HEK293T (cell line): Measurements from ENCODE around the gene SLCO4A1.

Experiments used
- CTCF ChIA-PET: fragments of 350-600 bp; formaldehyde crosslinking; extraction: SDS; loops from one replicate; lab custom pipeline; 2021; ENCODE audit warnings: antibody characterized with exemption, inconsistent platforms; lab: Yijun Ruan, JAX
- POLR2A ChIA-PET: fragments of 350-600 bp; formaldehyde crosslinking; extraction: SDS; loops from one replicate; lab custom pipeline; 2020; ENCODE audit warnings: antibody characterized with exemption, inconsistent platforms; lab: Yijun Ruan, JAX
- DNase-seq: peaks from one replicate; pipeline ENCODE4 v3.0.0; 2012; ENCODE audit warnings: mixed read lengths; ENCODE audit errors: extremely low spot score
- ARNT ChIP-seq: fragments of 450-650 bp; IDR thresholded peaks from 2 replicates; pipeline ENCODE4 v1.6.1; 2017; ENCODE audit warnings: mild to moderate bottlenecking
- BHLHE40 ChIP-seq: fragments of 450-650 bp; IDR thresholded peaks from 2 replicates; pipeline ENCODE4 v1.6.1; 2016; ENCODE audit warnings: mild to moderate bottlenecking, moderate library complexity, borderline replicate concordance
- CTBP1 ChIP-seq: fragments of 450-650 bp; IDR thresholded peaks from 2 replicates; pipeline ENCODE4 v1.6.1; 2016; ENCODE audit warnings: borderline replicate concordance
- ELF4 ChIP-seq: fragments of 450-650 bp; IDR thresholded peaks from 2 replicates; pipeline ENCODE4 v1.6.1; 2017; ENCODE audit warnings: antibody characterized with exemption
- FOXA1 ChIP-seq: fragments of 450-650 bp; IDR thresholded peaks from 2 replicates; pipeline ENCODE4 v1.6.1; 2016; ENCODE audit warnings: mild to moderate bottlenecking
- FOXK2 ChIP-seq: fragments of 450-650 bp; IDR thresholded peaks from 2 replicates; pipeline ENCODE4 v1.6.1; 2016; ENCODE audit warnings: mild to moderate bottlenecking
- FOXM1 ChIP-seq: fragments of 450-650 bp; IDR thresholded peaks from 2 replicates; pipeline ENCODE4 v1.6.1; 2017; ENCODE audit warnings: mild to moderate bottlenecking, borderline replicate concordance
- HDGF ChIP-seq: fragments of 450-650 bp; IDR thresholded peaks from 2 replicates; pipeline ENCODE4 v1.6.1; 2017; ENCODE audit warnings: antibody characterized with exemption, borderline replicate concordance
- L3MBTL2 ChIP-seq: fragments of 450-650 bp; conservative IDR thresholded peaks from 2 replicates; pipeline ENCODE4 v1.6.1; 2016; ENCODE audit warnings: mild to moderate bottlenecking
- LEF1 ChIP-seq: fragments of 450-650 bp; IDR thresholded peaks from 2 replicates; pipeline ENCODE4 v1.6.1; 2017; ENCODE audit warnings: mild to moderate bottlenecking, borderline replicate concordance
- NFRKB ChIP-seq: fragments of 450-650 bp; IDR thresholded peaks from 2 replicates; pipeline ENCODE4 v1.6.1; 2016; ENCODE audit warnings: mild to moderate bottlenecking, moderate library complexity
- SP1 ChIP-seq: fragments of 450-650 bp; IDR thresholded peaks from 2 replicates; pipeline ENCODE4 v1.6.1; 2017
- SUZ12 ChIP-seq: fragments of 450-650 bp; IDR thresholded peaks from 2 replicates; pipeline ENCODE4 v1.6.1; 2016; ENCODE audit warnings: mild to moderate bottlenecking
- TARDBP ChIP-seq: fragments of 450-650 bp; IDR thresholded peaks from 2 replicates; pipeline ENCODE4 v1.6.1; 2016
- ZNF384 ChIP-seq: fragments of 450-650 bp; IDR thresholded peaks from 2 replicates; pipeline ENCODE4 v1.6.1; 2016
- TF ChIP-seq, protein P1 (sequence below): fragments of 450-650 bp; IDR thresholded peaks from 2 replicates; pipeline ENCODE4 v1.6.1; 2016

Gene SLCO4A1

DNA sequence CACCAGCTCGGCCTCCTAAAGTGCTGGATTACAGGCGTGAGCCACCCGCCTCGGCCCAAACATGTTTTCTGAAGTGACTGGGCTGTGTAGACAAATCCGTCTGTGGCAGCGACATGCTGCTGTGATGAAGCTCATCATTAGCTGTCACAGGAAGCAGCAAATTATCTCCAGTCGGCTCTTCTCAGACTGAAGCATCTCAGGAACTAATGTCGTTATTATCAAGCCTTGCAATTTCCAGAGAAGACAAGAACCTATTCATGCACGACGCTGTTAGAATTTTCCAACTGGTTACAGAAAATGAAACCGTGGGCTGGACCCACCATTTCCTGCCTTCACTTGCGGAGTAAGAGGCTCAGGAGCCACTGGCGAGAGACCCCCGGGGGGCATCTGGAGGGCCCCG, 49.2 kb downstream of the SLCO4A1 start:
- TF ChIP-seq HDGF, result no peak
- TF ChIP-seq SUZ12, result no peak
- TF ChIP-seq, protein P1, sequence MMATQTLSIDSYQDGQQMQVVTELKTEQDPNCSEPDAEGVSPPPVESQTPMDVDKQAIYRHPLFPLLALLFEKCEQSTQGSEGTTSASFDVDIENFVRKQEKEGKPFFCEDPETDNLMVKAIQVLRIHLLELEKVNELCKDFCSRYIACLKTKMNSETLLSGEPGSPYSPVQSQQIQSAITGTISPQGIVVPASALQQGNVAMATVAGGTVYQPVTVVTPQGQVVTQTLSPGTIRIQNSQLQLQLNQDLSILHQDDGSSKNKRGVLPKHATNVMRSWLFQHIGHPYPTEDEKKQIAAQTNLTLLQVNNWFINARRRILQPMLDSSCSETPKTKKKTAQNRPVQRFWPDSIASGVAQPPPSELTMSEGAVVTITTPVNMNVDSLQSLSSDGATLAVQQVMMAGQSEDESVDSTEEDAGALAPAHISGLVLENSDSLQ, result no peak
- no peak for TF ChIP-seq L3MBTL2
- CTCF ChIA-PET, result no interaction called here
- POLR2A ChIA-PET, result no interaction called here
- no peak for DNase-seq

DNA sequence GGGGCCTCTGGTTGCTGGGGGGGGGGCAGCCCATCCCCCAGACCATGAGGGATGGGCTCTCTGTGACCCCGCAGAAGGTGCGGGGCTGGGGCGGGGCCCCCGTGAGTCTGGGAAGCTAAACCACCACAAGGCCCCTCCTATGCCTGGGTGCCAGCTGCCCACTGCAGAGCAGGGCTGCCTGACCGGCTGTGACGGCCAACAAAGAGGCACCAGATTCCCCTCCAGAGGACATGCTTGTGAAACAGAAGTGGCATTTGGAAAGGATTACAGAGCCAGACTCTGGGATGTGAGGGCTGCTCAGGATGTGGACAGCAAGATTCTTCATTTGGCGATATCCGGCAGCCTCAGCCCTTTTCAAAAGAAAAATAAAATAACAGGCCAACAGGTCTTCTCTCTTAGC, 49.9 kb downstream of the SLCO4A1 start:
- CTCF ChIA-PET, result no interaction called here

DNA sequence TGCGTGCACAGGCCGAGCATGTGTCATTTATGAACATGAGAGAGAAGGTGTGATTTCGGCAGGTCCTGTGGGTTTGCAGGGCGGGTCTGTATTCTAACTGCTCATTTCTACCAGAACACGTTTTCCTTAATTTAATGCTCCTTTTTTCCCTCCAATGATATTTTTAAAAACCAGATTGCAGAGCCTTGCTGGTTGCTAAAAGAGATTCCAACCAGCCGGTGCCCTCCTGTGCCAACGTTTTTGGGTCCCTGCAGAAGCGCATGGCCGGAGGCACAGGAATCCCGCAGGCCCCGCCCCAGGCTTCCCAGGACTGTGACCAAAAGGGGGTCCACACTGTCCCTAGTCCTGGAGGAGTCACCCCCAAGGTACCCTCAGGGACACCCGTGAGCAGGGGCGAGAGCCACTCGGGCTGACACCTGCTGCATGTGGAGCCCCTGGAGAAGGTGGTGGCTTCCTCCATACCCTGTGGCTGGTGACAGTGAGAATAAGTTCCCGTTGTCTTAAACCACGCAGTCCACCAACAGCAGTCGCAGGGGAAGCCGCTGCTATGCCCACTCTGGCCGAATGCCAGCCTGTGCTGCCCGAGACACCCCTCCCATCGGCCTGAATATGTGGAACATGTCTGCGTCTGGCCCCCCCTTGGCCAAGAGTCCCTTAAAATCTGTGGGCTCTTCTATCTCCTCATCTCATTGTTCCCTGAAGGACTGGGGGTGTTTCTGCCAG, 50.7 kb downstream of the SLCO4A1 start:
- ChIA-PET CTCF (no interaction called here), POLR2A (no interaction called here)
- no peak for TF ChIP-seq SUZ12
- TF ChIP-seq HDGF, result no peak
- TF ChIP-seq SP1, result no peak
- TF ChIP-seq ZNF384, result no peak
- TF ChIP-seq, protein P1, result no peak
- no peak for TF ChIP-seq FOXK2
- no peak for TF ChIP-seq FOXM1
- TF ChIP-seq LEF1, result no peak
- no peak for TF ChIP-seq NFRKB
- no peak for TF ChIP-seq TARDBP
- no peak for TF ChIP-seq ARNT
- TF ChIP-seq BHLHE40, result no peak
- TF ChIP-seq FOXA1, result no peak
- no peak for TF ChIP-seq ELF4
- TF ChIP-seq CTBP1, result no peak
- TF ChIP-seq L3MBTL2, result no peak
- DNase-seq, result no peak

More for the DNA sequence above, 49.9 kb downstream of the SLCO4A1 start:
- DNase-seq, result no peak
- TF ChIP-seq FOXM1 (no peak), SP1 (no peak), LEF1 (no peak), CTBP1 (no peak), FOXA1 (no peak), L3MBTL2 (no peak), ELF4 (no peak), ARNT (no peak), SUZ12 (no peak)
- POLR2A ChIA-PET, result no interaction called here

DNA sequence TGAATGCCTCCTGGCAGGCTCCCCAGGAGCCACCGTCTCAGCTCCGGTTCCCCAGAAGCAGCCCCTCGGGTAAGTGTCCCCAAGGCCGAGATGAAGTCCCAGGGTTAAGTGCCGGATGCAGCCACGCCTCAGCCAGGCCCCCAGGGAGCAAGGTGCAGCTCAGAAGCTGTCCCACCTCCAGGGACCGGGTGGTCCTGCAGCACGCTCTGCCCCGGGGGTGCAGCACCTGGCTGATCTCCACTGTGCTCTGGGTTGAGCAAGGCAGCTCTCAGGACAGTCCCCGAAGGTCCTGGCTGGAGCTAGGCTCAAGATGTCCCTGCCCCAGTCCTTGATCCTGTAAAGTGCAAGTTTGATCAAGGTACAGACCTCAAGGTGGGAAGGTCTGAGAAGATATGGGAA, 51.2 kb downstream of the SLCO4A1 start:
- no peak for DNase-seq
- POLR2A ChIA-PET, result interaction anchor here (1.5 kb wide), 1 partner anchor 103 kb away, joined by 4 read pairs; the partner anchor contains the start of gene MRGBP
- TF ChIP-seq HDGF (no peak), FOXA1 (no peak), FOXK2 (no peak), L3MBTL2 (no peak), NFRKB (no peak), CTBP1 (no peak), ELF4 (no peak), SP1 (no peak), ZNF384 (no peak), ARNT (no peak)
- TF ChIP-seq, protein P1, result no peak
- CTCF ChIA-PET, result no interaction called here

DNA sequence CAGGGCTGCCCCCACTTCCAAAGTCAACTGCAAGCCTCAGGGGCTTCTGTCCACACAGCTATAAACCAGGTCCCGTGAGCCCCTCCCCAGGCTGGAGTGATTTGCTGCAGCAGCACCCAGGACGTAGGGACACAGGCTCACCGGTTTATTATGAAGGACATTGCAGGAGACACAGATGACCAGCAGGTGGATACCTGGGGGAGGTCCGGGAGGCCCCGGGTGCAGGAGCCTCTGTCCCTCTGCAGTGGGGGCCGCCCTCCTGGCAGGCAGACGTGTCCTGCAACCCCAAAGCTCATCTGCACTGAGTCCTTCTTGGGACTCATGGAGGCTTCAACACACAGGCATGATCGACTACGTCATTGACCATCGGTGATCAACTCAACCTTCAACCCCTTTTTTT, 51.8 kb downstream of the SLCO4A1 start:
- TF ChIP-seq ZNF384 (no peak), FOXK2 (no peak), CTBP1 (no peak), HDGF (no peak), L3MBTL2 (no peak), ELF4 (no peak), SP1 (no peak), BHLHE40 (no peak), TARDBP (no peak), SUZ12 (no peak), LEF1 (no peak)
- TF ChIP-seq, protein P1, result no peak
- ChIA-PET POLR2A (interaction anchor here (1.5 kb wide), 1 partner anchor 102 kb away, joined by 4 read pairs; the partner anchor contains the start of gene MRGBP), CTCF (interaction anchor here (0.7 kb wide), 1 partner anchor 11 kb away, joined by 3 read pairs; no protein-coding TSS in a partner anchor)
- no peak for DNase-seq

DNA sequence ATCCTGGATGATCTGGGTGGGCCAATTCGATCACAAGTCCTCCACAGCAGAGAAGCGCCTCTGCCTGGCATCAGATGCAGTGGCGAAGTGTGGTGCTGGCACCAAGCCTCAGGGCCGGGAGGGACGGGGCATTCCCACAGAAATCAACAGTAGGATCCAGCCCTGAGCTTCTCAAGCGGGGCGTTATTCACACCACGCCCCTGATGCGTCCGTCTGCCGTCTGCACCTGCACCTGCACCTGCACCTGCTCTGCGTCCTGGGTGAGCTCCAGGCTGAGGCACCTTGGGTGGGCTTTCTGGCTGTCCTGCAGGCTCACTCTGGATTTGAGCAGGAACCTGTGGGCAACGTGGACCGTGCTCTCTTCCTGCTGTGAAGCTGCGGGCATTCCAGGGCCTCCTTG, 52.6 kb downstream of the SLCO4A1 start:
- TF ChIP-seq SUZ12 (no peak), FOXA1 (no peak), SP1 (no peak), LEF1 (no peak), L3MBTL2 (no peak), FOXM1 (no peak), NFRKB (no peak), ARNT (no peak), FOXK2 (no peak), CTBP1 (no peak), BHLHE40 (no peak), HDGF (no peak), TARDBP (no peak), ELF4 (no peak), ZNF384 (no peak)
- TF ChIP-seq, protein P1, result no peak
- POLR2A ChIA-PET, result interaction anchor here (1.5 kb wide), 1 partner anchor 101 kb away, joined by 4 read pairs; the partner anchor contains the start of gene MRGBP
- no peak for DNase-seq
- CTCF ChIA-PET, result interaction anchor here (0.7 kb wide), 1 partner anchor 10 kb away, joined by 3 read pairs; no protein-coding TSS in a partner anchor
